ENCODE data around the gene FXYD6.

DNA sequence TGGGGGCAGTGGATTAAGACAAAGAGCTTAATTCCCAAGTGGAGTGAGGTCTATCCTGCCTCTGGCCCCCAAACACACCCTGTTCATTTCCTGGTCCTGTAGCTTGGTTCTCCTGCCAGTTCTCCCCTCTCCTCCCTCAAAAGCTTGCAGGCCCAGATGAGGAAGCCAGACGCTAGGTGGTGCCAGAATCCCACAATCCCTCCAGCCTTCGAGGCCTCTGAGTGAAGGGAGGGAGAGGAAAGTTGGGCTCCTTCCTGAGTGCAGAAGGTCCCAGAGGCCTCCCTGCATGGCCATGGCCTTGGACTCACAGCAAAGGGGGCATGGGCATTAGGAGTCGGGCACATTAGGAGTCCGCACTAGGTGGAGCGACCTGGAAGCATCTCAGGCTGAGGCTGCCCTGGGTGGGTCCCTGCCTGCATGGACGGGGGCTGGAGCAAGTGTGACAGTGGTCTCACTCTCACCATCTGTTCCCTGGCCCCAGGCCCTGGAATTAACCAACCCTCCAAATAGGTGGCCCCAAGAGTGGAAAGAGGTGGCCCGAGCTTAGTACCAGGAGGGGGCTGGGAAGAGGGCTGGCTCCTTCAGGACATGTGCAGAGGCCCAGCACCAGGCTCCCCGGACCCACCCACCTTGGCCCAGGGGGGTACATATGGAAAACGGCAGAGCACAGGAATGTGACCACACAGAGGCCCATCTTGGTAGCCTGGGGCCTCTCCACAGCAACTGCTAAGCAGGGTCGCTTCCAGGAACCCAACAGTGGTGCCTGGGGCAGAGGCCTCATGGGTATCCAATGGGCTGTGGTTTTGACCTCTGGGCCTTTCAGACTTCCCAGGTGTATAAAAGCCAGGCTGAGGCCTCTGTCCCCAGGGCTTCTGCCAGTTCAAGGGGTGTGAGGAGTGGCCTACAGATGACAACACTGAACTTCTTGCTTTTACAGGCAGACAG, 57.1 kb downstream of the FXYD6 start:
- TF ChIP-seq, protein P1, sequence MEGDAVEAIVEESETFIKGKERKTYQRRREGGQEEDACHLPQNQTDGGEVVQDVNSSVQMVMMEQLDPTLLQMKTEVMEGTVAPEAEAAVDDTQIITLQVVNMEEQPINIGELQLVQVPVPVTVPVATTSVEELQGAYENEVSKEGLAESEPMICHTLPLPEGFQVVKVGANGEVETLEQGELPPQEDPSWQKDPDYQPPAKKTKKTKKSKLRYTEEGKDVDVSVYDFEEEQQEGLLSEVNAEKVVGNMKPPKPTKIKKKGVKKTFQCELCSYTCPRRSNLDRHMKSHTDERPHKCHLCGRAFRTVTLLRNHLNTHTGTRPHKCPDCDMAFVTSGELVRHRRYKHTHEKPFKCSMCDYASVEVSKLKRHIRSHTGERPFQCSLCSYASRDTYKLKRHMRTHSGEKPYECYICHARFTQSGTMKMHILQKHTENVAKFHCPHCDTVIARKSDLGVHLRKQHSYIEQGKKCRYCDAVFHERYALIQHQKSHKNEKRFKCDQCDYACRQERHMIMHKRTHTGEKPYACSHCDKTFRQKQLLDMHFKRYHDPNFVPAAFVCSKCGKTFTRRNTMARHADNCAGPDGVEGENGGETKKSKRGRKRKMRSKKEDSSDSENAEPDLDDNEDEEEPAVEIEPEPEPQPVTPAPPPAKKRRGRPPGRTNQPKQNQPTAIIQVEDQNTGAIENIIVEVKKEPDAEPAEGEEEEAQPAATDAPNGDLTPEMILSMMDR (conservative IDR thresholded peaks at IDR 0.05): peak; percentile 73
- TF ChIP-seq ZFX (IDR thresholded peaks at IDR 0.05): no peak

Measured in C4-2B (cell line).